H1 (cell line): ENCODE results near the gene MAP1LC3C. TPM values are rescaled to one million over a fixed set of nuclear protein-coding genes. Genes with fewer than 3 reads are reported as not detected.

Source experiments
- CTCF ChIA-PET: fragments of 300-600 bp; sonication (Branson Sonifier 250); formaldehyde crosslinking; loops from one replicate; lab custom pipeline; 2021; ENCODE audit not compliant: partially characterized antibody; lab: Charles Lee
- POLR2A ChIA-PET: fragments of 300-600 bp; sonication (Branson Sonifier 250); formaldehyde crosslinking; loops from one replicate; lab custom pipeline; 2021; ENCODE audit warnings: inconsistent platforms; ENCODE audit not compliant: partially characterized antibody; lab: Charles Lee
- DNase-seq, 2 experiments: peaks; one replicate each; pipeline versions ENCODE4 v3.0.0 to v3.0.0-alpha.2; 2010 to 2022; ENCODE audit warnings: low spot score in 2 of 2, low read depth in 1 of 2, mixed read lengths in 1 of 2
- FAIRE-seq: peaks from 2 replicates; lab custom pipeline; 2011; peaks lifted over from hg19 to GRCh38; lab: Jason Lieb, UNC
- H2AFZ ChIP-seq: 2 replicates; pipeline ENCODE4 v1.8.1; 2012; ENCODE audit warnings: low read length, inconsistent platforms
- H2AK5ac ChIP-seq: 2 replicates; pipeline ENCODE4 v1.6.1; 2013; ENCODE audit warnings: low read depth, low read length
- H2BK120ac ChIP-seq: replicated peaks from 2 replicates; pipeline ENCODE3; 2013; ENCODE audit warnings: low read depth, low read length, inconsistent platforms
- H2BK12ac ChIP-seq: 2 replicates; pipeline ENCODE4 v1.6.1; 2013; ENCODE audit warnings: low read depth, low read length
- H2BK15ac ChIP-seq: 2 replicates; pipeline ENCODE4 v1.6.1; 2013; ENCODE audit warnings: low read length
- H2BK20ac ChIP-seq: 2 replicates; pipeline ENCODE4 v1.6.1; 2013; ENCODE audit warnings: low read length
- H2BK5ac ChIP-seq: 2 replicates; pipeline ENCODE4 v1.6.1; 2013; ENCODE audit warnings: low read depth, low read length
- H3K14ac ChIP-seq: 2 replicates; pipeline ENCODE4 v1.6.1; 2013; ENCODE audit warnings: inconsistent platforms; ENCODE audit not compliant: insufficient read length
- H3K18ac ChIP-seq: 2 replicates; pipeline ENCODE4 v1.6.1; 2013; ENCODE audit warnings: low read length; ENCODE audit errors: extremely low read depth
- H3K23ac ChIP-seq: 2 replicates; pipeline ENCODE4 v1.6.1; 2013; ENCODE audit warnings: inconsistent platforms; ENCODE audit not compliant: insufficient read length
- H3K23me2 ChIP-seq: 2 replicates; pipeline ENCODE4 v1.6.1; 2013; ENCODE audit warnings: low read depth, low read length
- H3K27ac ChIP-seq: 2 replicates; pipeline ENCODE4 v1.6.1; 2011; ENCODE audit warnings: low read depth, low read length, inconsistent platforms
- H3K27me3 ChIP-seq, 4 experiments: replicated peaks in 1 of 4; 1 replicate in 1 of 4; 2 replicates in 3 of 4; pipeline versions ENCODE4 v1.6.1 to v1.8.1; 2011 to 2013; ENCODE audit warnings: low read length in 3 of 4, mild to moderate bottlenecking in 3 of 4, inconsistent platforms in 2 of 4, mixed read lengths in 2 of 4, moderate library complexity in 1 of 4; ENCODE audit not compliant: control insufficient read depth in 3 of 4, insufficient read depth in 3 of 4; ENCODE audit errors: extremely low read depth in 1 of 4
- H3K36me3 ChIP-seq, 4 experiments: 2 replicates each; pipeline versions ENCODE4 v1.6.1 to v1.8.1; 2011 to 2013; ENCODE audit warnings: mild to moderate bottlenecking in 4 of 4, low read length in 3 of 4, moderate library complexity in 2 of 4, control low read depth in 1 of 4, inconsistent platforms in 1 of 4; ENCODE audit not compliant: insufficient read depth in 4 of 4, control insufficient read depth in 2 of 4
- H3K4ac ChIP-seq: replicated peaks from 2 replicates; pipeline ENCODE3; 2013; ENCODE audit warnings: low read length, low read depth, mixed read lengths, inconsistent platforms; ENCODE audit not compliant: insufficient read length
- H3K4me1 ChIP-seq, 4 experiments: replicated peaks in 1 of 4; 1 replicate in 1 of 4; 2 replicates in 3 of 4; pipeline versions ENCODE4 v1.6.1 to v1.8.1; 2011 to 2013; ENCODE audit warnings: low read length in 3 of 4, inconsistent platforms in 2 of 4, mixed read lengths in 1 of 4; ENCODE audit not compliant: insufficient read depth in 4 of 4, control insufficient read depth in 3 of 4
- H3K4me2 ChIP-seq, 2 experiments: 2 replicates each; pipeline versions ENCODE4 v1.6.1 to v1.8.1; 2011 to 2013; ENCODE audit warnings: low read depth in 2 of 2, low read length in 2 of 2, control low read depth in 1 of 2, inconsistent platforms in 1 of 2, mild to moderate bottlenecking in 1 of 2; ENCODE audit not compliant: insufficient read depth in 1 of 2
- H3K4me3 ChIP-seq, 4 experiments: fragments of 200-600, 300-600 bp in 1 of 4; sonication (generic), shearing (Covaris generic), sonication (Bioruptor Twin) in 1 of 4; 2 replicates each; pipeline versions ENCODE4 v1.5.1 to v1.8.1; 2011 to 2016; ENCODE audit warnings: low read length in 4 of 4, low read depth in 3 of 4, control low read depth in 2 of 4, inconsistent platforms in 2 of 4, mild to moderate bottlenecking in 2 of 4, mixed read lengths in 1 of 4, moderate library complexity in 1 of 4; ENCODE audit not compliant: insufficient read depth in 2 of 4; ENCODE audit errors: extremely low read depth in 1 of 4
- H3K56ac ChIP-seq: replicated peaks from 2 replicates; pipeline ENCODE3; 2013; ENCODE audit warnings: low read depth, mild to moderate bottlenecking, mixed read lengths, low read length, inconsistent platforms; ENCODE audit not compliant: insufficient read length
- H3K79me1 ChIP-seq: 2 replicates; pipeline ENCODE4 v1.6.1; 2013; ENCODE audit warnings: low read depth, low read length, control low read depth
- H3K79me2 ChIP-seq, 2 experiments: 2 replicates each; pipeline versions ENCODE4 v1.6.1 to v1.8.1; 2012 to 2013; ENCODE audit warnings: low read length in 2 of 2, mild to moderate bottlenecking in 2 of 2, inconsistent platforms in 1 of 2; ENCODE audit not compliant: insufficient read depth in 2 of 2, control insufficient read depth in 1 of 2
- H3K9ac ChIP-seq, 4 experiments: replicated peaks in 1 of 4; 1 replicate in 1 of 4; 2 replicates in 3 of 4; pipeline versions ENCODE4 v1.6.1 to v1.8.1; 2011 to 2013; ENCODE audit warnings: low read depth in 3 of 4, low read length in 3 of 4, control low read depth in 2 of 4, mild to moderate bottlenecking in 2 of 4, moderate library complexity in 2 of 4, inconsistent platforms in 1 of 4; ENCODE audit errors: extremely low read depth in 1 of 4
- H3K9me3 ChIP-seq, 2 experiments: 2 replicates each; pipeline versions ENCODE4 v1.6.1 to v1.8.1; 2012 to 2013; ENCODE audit warnings: mild to moderate bottlenecking in 2 of 2, moderate library complexity in 2 of 2, control low read depth in 1 of 2, inconsistent platforms in 1 of 2, low read depth in 1 of 2, low read length in 1 of 2, mixed read lengths in 1 of 2; ENCODE audit not compliant: insufficient read depth in 2 of 2
- H4K20me1 ChIP-seq, 2 experiments: replicated peaks in 1 of 2; 2 replicates each; pipeline versions ENCODE3 to v1.8.1; 2011 to 2013; ENCODE audit warnings: inconsistent platforms in 2 of 2, low read length in 2 of 2, mild to moderate bottlenecking in 1 of 2; ENCODE audit not compliant: insufficient read depth in 2 of 2, control insufficient read depth in 1 of 2
- H4K5ac ChIP-seq: 2 replicates; pipeline ENCODE4 v1.6.1; 2013; ENCODE audit warnings: low read length, low read depth, mixed read lengths, inconsistent platforms; ENCODE audit not compliant: insufficient read length
- H4K8ac ChIP-seq: 2 replicates; pipeline ENCODE4 v1.8.0; 2013; ENCODE audit warnings: mild to moderate bottlenecking, moderate library complexity, low read length, inconsistent platforms; ENCODE audit not compliant: insufficient read depth; ENCODE audit errors: extremely low read depth
- H4K91ac ChIP-seq: replicated peaks from 2 replicates; pipeline ENCODE3; 2013; ENCODE audit warnings: low read length, mixed read lengths, inconsistent platforms; ENCODE audit not compliant: insufficient read length
- BACH1 ChIP-seq: IDR thresholded peaks from 2 replicates; pipeline ENCODE4 v1.6.1; 2012; ENCODE audit warnings: low read length, improper control_type of control experiment
- CBX5 ChIP-seq: fragments of 300-800, 300-1000 bp; sonication (generic); IDR thresholded peaks from 2 replicates; pipeline ENCODE4 v1.7.1; 2016; ENCODE audit warnings: antibody characterized with exemption, low read length, low read depth
- CEBPB ChIP-seq: IDR thresholded peaks from 2 replicates; pipeline ENCODE4 v1.6.1; 2012; ENCODE audit warnings: low read depth, low read length
- EZH2 ChIP-seq: fragments of 200-600 bp; sonication (generic); IDR thresholded peaks from 2 replicates; pipeline ENCODE4 v1.7.1; 2012; ENCODE audit warnings: low read depth, mild to moderate bottlenecking, moderate library complexity, low read length, inconsistent platforms; ENCODE audit not compliant: severe bottlenecking
- KDM4A ChIP-seq: IDR thresholded peaks from one replicate; pipeline ENCODE4 v1.7.1; 2012; ENCODE audit warnings: low read depth, mild to moderate bottlenecking, moderate library complexity, low read length, inconsistent platforms; ENCODE audit not compliant: severe bottlenecking
- MAX ChIP-seq: IDR thresholded peaks from 2 replicates; pipeline ENCODE4 v1.6.1; 2012; ENCODE audit warnings: inconsistent platforms
- RXRA ChIP-seq: IDR thresholded peaks from 2 replicates; pipeline ENCODE4 v1.6.1; 2011; ENCODE audit warnings: low read depth, mild to moderate bottlenecking, low read length, moderate library complexity; ENCODE audit not compliant: insufficient read depth
- SIRT6 ChIP-seq: IDR thresholded peaks from one replicate; pipeline ENCODE4 v1.7.1; 2012; ENCODE audit warnings: low read length, inconsistent platforms
- SP1 ChIP-seq: IDR thresholded peaks from 2 replicates; pipeline ENCODE4 v1.6.1; 2011; ENCODE audit warnings: low read depth, low read length
- TEAD4 ChIP-seq: IDR thresholded peaks from 2 replicates; pipeline ENCODE4 v1.6.1; 2012; ENCODE audit warnings: low read depth, low read length, inconsistent platforms, mixed read lengths
- USF2 ChIP-seq: IDR thresholded peaks from 2 replicates; pipeline ENCODE4 v1.6.1; 2011; ENCODE audit warnings: low read length, improper control_type of control experiment
- YY1 ChIP-seq: IDR thresholded peaks from 2 replicates; pipeline ENCODE4 v1.6.1; 2011; ENCODE audit warnings: low read depth, mild to moderate bottlenecking, low read length
- WGBS, 2 experiments: shearing (Covaris generic) in 1 of 2; methylation state at CpG; one replicate each; pipeline versions ENCODE4 v1.1.6 to v1.1.7; 2013 to 2015; ENCODE audit warnings: low lambda C conversion rate in 2 of 2, mixed read lengths in 2 of 2, inconsistent platforms in 1 of 2, low coverage in 1 of 2, missing lambda C conversion rate in 1 of 2; ENCODE audit not compliant: insufficient replicate concordance in 2 of 2, insufficient coverage in 1 of 2, insufficient read length in 1 of 2; ENCODE audit errors: extremely low coverage in 1 of 2, missing lambda C conversion rate in 1 of 2; 5-methylcytosine and 5-hydroxymethylcytosine counted together
- polyA plus RNA-seq, 7 experiments: library from polyadenylated mRNA; depleted of rRNA in 3 of 7; stranded (reverse) in 5 of 7; unstranded in 2 of 7; fragments of >200 nt in 5 of 7; fragments of 200-250 nt in 2 of 7; gene quantifications; 1 replicate in 5 of 7; 2 replicates in 1 of 7; 4 replicates in 1 of 7; pipeline versions ENCODE4 v1.2.1 to v1.2.3, GENCODE V29; 2011 to 2013; ENCODE audit warnings: missing spikeins in 2 of 7, mixed read lengths in 2 of 7
- total RNA-seq: library from RNA; stranded (reverse); fragmentation: NEBNext Ultra II Directional; extraction: Animal tissue kit (Norgen Biotek cat#: 25700); gene quantifications from 2 replicates; pipeline ENCODE4 v1.2.1, GENCODE V29; 2021

MAP1LC3C gene
- total and polyA plus RNA-seq, 2 of the 8 experiments (the other 6 are each of a cell fraction or from before 2014, with no cell fraction given) = 1.7 to 3.2 TPM

GRCh38 chr1:241972703-241973369, 26.1 kb downstream of the MAP1LC3C start:
- Histone ChIP-seq H3K4me1 (no peaks in the 10 kb centered on the region), H2BK5ac (no peak overlapping the region), H2BK20ac (no peak overlapping the region), H2AK5ac (no peak overlapping the region), H2BK120ac (no peak overlapping the region), H3K18ac (no peak overlapping the region), H4K20me1 (no peaks in the 10 kb centered on the region), H3K23me2 (no peaks in the 10 kb centered on the region), H3K56ac (no peak overlapping the region), H3K27ac (no peak overlapping the region), H4K91ac (no peak overlapping the region), H3K23ac (no peak overlapping the region), H4K8ac (no peak overlapping the region), H3K9ac (no peak overlapping the region), H4K5ac (no peak overlapping the region), H3K4me3 (no peak overlapping the region), H2BK15ac (no peak overlapping the region), H3K9me3 (no peaks in the 10 kb centered on the region), H2BK12ac (0 out of 2 replicates have a peak overlapping the region, but pooled peaks have one; percentile 5), H3K4me2 (no peak overlapping the region), H3K79me2 (no peaks in the 10 kb centered on the region), H2AFZ (peak overlapping the region; percentile 21; the same call in 1 of the 2 replicates), H3K4ac (no peak overlapping the region), H3K27me3 (no peaks in the 10 kb centered on the region), H3K79me1 (no peaks in the 10 kb centered on the region), H3K36me3 (no peaks in the 10 kb centered on the region), H3K14ac (no peak overlapping the region)
- WGBS, 2 experiments = 92% methylated on average over 6 of the region's 6 CpGs; no CpG with 5 or more reads in 1 of the 2 experiments
- CTCF ChIA-PET = interaction anchor here (0.6 to 2.9 kb wide), 6 partner anchors 10 to 77 kb away, joined by 3 to 16 read pairs (median 4); partner anchors contain the start of gene MAP1LC3C
- POLR2A ChIA-PET = no interaction called here
- no peak for FAIRE-seq
- DNase-seq = no peak
- TF ChIP-seq KDM4A = no peak
- no peak for TF ChIP-seq YY1
- TF ChIP-seq TEAD4 = 0 out of 2 replicates have a peak, but pooled peaks have one; percentile 38
- no peak for TF ChIP-seq SP1
- no peak for TF ChIP-seq MAX
- no peak for TF ChIP-seq EZH2
- peak; percentile 17; the same call in 1 of the 2 replicates for TF ChIP-seq USF2
- TF ChIP-seq SIRT6 = no peak
- TF ChIP-seq BACH1 = no peak
- TF ChIP-seq RXRA = no peak
- no peak for TF ChIP-seq CBX5
- TF ChIP-seq CEBPB = peak; percentile 83; the same call in 1 of the 2 replicates
